Measurements from ENCODE around the gene TESK1.
"Not testable (repeated sequence)": the region's sequence is repeated elsewhere in the genome, so short reads cannot be mapped to it uniquely, and the experiment has no call there.

TESK1 gene

GRCh38 chr9:35583521-35583920 lies 21.5 kb upstream of the TESK1 start:
- DNase-seq: not testable (repeated sequence)

DNA sequence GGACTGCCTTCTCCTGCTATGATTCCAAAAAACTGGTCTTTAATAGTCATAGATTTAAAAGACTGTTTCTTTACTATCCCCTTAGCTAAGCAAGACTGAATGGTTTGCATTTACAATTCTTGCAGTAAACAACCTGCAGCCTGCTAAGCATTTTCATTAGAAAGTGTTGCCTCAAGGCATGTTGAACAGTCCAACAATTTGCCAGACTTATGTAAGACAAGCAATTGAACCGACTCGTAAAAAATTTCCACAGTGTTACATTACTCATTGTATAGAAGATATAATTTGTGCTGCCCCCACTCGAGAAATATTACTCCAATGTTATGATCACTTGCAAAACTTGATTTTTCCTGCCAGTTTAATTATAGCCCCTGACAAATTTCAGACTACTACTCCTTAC lies 20.4 kb upstream of the TESK1 start:
- DNase-seq: not testable (repeated sequence)

DNA sequence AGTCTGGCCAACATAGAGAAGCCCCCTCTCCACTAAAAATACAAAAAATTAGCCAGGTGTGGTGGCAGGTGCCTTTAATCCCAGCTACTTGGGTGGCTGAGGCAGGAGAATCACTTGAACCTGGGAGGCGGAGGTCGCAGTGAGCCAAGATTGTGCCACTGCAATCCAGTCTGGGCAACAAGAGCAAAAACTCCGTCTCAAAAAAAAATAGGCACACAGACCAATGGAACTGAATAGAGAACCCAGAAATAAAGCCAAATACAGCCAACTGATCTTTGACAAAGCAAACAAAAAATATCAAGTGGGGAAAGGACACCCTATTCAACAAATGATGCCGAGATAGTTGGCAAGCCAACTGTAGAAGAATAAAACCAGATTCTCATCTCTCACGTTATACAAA lies 16.6 kb upstream of the TESK1 start:
- not testable (repeated sequence) for DNase-seq

- no peak for DNase-seq
Measured at GRCh38 chr9:35593581-35593980, 11.5 kb upstream of the TESK1 start.

DNA sequence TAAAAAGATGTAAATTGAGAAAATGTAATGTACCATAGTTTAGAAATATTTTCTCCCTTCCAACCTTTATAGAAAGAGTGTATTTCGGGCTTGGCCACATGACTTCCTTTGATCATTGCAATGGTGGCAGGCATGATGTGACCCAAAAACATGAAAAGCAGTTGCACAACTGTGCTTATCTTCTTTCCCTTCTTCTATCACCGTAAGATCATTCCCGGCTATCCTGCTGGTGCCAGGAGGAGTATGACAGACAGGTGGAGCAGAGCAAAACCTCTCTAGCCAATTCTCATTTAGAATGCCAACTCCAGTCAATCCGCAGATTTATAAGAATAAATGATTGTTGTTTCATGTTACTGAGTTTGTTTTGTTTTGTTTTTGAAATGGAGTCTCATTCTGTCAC lies 10.6 kb upstream of the TESK1 start:
- DNase-seq: no peak

- DNase-seq: not testable (repeated sequence)
Measured at GRCh38 chr9:35596907-35597306, 8.2 kb upstream of the TESK1 start.

DNA sequence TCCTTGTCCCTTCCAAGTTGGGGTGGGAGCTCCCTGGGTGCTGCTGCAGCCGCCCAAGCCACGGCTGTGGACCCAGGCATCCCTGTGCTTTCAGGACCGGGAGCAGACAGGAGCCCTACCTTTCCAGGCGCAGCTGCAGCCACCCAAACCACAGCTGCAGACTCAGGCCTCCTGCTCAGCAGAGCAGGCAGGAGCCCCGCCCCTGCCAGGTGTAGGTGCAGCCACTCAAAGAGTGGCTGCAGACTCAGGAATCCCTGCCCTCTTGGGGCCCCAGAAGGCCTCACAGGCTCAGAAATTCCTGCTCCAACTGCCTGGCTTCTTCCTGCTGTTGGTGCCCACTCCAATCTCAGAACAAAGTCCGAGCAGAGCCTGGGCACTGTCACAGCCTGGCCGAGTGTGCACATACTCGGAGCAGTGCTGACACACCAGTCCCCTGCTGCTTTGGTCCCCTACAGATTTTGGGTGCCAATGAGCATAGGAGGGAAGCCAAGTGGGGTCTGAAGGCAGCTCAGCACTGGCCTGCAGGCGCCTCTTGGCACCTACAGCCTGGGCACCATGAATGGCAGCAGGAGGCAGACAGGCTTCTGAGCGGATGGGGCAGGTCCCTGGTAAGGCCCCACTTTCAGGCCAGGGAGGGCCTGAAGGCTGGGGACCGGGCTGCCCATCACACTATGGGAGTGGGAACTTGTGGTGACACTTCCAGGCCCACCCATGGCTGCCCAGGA lies 6.0 kb upstream of the TESK1 start:
- no peak for DNase-seq

- no peak for DNase-seq
Measured at GRCh38 chr9:35599763-35600604, 5.1 kb upstream of the TESK1 start.

GRCh38 chr9:35603506-35603985 lies 1.5 kb upstream of the TESK1 start:
- DNase-seq: no peak

- DNase-seq: peak; percentile 99
Measured at GRCh38 chr9:35603986-35604577, 980 bp upstream of the TESK1 start.

- peak; percentile 22 for DNase-seq
Measured at GRCh38 chr9:35605351-35606137, 482 bp downstream of the TESK1 start.

DNA sequence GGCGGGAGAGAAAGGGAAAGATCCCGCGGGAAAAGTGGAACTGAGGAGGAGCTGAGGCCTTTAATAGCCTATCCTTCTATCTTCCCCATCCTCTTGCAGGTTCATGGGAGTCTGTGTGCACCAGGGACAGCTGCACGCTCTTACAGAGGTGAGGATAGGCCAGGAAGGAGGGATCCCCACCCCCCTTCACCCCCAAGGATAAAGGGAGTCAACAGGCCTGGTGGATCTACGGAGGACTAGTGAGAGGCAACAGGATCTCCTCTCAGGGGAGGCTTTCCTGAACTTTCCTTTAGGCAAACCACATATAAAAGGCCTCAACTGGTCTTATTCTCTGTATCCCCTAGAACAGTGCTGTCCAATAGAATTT lies 1.1 kb downstream of the TESK1 start:
- no peak for DNase-seq

- no peak for DNase-seq
Measured at GRCh38 chr9:35606726-35607125, 1.7 kb downstream of the TESK1 start.

- no peak for DNase-seq
Measured at GRCh38 chr9:35608221-35608620, 3.2 kb downstream of the TESK1 start.

DNA sequence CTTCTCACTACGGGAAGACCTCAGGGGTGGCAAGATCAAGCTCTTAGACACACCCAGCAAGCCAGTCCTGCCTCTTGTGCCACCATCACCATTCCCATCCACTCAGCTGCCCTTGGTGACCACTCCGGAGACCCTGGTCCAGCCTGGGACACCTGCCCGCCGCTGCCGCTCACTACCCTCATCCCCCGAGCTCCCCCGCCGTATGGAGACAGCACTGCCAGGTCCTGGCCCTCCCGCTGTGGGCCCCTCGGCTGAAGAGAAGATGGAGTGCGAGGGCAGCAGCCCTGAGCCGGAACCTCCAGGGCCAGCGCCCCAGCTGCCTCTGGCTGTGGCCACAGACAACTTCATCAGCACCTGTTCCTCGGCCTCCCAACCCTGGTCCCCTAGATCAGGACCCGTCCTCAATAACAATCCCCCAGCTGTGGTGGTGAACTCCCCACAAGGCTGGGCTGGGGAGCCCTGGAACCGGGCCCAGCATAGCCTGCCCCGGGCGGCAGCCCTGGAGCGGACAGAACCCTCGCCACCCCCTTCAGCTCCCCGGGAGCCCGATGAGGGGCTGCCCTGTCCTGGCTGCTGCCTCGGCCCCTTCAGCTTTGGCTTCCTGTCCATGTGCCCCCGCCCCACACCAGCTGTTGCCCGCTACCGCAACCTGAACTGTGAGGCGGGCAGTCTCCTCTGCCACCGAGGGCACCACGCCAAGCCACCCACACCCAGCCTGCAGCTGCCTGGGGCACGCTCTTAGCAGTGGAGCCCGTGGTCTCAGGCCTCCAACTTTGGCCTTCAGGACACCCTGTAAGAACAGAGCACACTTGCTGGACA lies 4.1 kb downstream of the TESK1 start:
- DNase-seq: no peak

DNA sequence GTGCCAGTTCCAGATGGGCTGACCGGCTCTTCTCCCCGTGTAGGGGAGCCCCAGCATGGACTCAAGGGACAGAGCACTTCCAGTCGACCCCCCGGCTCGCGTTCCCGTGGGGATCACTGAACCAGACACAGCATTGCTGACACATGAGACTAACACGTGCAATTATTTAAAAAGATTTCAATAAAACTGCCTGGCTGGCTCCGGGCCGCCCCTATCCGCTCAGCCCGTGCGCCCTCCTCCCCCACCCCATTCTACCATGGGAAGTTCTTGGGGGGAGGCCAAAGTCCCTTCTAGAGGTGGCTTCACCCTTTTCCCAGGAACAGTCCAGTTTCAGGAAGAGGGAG lies 4.7 kb downstream of the TESK1 start:
- no peak for DNase-seq

DNA sequence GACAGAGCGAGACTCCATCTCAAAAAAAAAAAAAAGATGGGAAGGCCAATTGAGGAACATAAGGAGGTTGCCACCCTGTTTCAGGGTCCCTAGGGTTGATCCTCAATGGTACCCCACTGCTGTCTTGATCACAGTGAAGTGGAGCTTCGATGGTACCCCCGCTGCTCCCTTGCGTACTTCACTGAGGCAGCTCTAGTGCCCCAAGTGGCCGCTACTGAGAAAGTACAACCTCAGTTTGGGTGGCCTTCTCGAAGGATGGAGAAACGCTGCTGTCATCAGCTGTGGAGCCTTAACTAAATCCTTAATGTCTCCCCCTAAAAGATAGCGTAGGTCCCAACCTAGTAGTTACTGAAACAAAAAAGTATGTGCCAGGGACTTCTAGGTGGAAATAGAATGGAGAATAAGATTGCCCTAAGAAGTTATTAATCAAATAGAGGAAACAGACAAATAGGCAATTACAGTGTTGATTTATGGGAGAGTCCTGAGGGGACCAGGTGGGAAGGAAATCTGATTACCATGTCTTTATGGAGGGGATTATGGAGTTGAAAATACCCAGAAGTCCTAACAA lies 6.3 kb downstream of the TESK1 start:
- peak; percentile 50 for DNase-seq

DNA sequence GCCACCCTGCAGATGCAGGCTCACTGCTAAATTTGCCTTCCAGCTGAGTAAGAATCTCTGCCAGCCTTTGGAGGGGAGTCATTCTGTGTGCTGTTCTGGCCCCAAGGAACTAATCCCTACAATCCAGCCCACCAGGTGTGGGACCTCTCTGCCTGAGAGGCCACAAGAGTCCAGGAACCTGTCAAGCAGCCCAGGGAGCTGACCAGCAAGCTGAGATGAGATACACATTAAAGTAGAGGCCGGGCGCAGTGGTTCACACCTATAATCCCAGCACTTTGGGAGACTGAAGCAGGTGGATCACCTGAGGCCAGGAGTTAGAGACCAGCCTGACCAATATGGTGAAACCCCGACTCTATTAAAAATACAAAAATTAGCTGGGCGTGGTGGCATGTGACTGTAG lies 7.0 kb downstream of the TESK1 start:
- not testable (repeated sequence) for DNase-seq

DNA sequence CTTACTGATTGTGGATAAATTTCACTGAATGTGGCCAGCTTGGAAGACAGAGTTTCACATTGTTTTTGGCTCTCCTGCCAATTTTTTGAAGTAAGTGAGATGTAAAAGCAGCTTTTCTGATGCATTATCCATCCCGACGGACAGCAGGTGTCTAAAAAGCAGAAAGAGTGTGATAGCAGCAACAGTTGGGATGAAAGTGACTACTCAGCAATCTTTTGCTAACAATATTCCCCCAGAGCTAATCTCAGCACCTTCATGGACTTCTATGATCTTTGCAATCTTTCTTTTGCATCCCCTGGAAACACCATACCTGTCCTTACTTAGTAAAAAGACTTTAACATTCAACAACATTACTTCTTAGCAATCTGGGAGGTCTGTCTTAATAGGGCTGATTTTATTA lies 7.8 kb downstream of the TESK1 start:
- no peak for DNase-seq

DNA sequence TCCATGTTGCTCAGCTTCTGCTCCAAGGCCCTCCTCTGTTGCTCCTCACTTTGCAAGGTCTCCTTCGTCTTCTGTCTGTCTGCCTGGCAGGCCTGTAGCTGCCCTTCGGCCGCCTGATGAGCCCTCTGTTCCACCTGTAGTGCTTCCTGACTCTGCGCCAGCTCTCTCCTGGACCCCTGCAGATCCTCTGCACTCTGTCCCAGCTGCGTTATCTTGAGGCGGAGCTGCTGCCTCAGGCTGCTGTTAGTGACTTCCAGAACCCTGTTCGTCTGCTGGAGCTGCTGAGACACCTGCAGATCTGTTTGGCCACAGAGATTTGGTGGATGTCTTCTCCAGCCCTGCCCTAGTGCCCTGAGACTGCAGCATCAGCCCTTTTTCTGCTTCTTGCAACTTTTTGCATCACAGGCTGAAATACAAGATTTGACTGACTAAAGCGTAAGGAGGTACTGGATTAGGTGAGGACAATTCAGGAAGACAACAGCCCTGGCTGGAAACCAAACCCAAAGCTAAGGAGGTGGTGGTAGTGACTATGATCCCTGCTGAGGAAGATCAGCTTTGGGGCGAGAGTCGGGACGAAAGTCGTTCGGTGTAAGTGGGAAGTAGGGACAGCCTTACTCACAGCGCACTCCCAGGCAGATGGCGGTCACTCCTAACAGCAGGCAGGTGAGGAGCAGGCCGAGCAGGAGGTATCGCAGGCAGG lies 11.1 kb downstream of the TESK1 start:
- DNase-seq: no peak

Measured in stimulated activated CD4-positive, alpha-beta T cell treated with anti-CD3 and anti-CD28 coated beads, Interleukin-12 subunit alpha, Interleukin-12 subunit beta, amount 100 ng/mL, for 4 hours (primary cell).